Stimulated activated CD8-positive, alpha-beta memory T cell treated with anti-CD3 and anti-CD28 coated beads, Interleukin-4, amount 100 ng/mL, for 48 hours (primary cell): ENCODE measurements around the gene ALDH18A1.
A peak's percentile ranks its signal among the peaks of the same experiment; 100 is the strongest.

ENCODE experiments used
- DNase-seq: peaks from one replicate; pipeline ENCODE4 v3.0.0-alpha.2; 2020

The ALDH18A1 gene

GRCh38 chr10:95574649-95575365 is 81.7 kb downstream of the ALDH18A1 start:
- no peak for DNase-seq

GRCh38 chr10:95573964-95574604 is 82.4 kb downstream of the ALDH18A1 start:
- DNase-seq, result no peak

- no peak for DNase-seq
Measured at GRCh38 chr10:95573527-95573926, 83.0 kb downstream of the ALDH18A1 start.

- no peak for DNase-seq
Measured at GRCh38 chr10:95572131-95572820, 84.2 kb downstream of the ALDH18A1 start.

- no peak for DNase-seq
Measured at GRCh38 chr10:95571390-95571789, 85.1 kb downstream of the ALDH18A1 start.

GRCh38 chr10:95569368-95569767 is 87.1 kb downstream of the ALDH18A1 start:
- DNase-seq, result no peak

- DNase-seq, result no peak
Measured at GRCh38 chr10:95567903-95568630, 88.4 kb downstream of the ALDH18A1 start.

GRCh38 chr10:95566136-95566535 is 90.4 kb downstream of the ALDH18A1 start:
- DNase-seq, result no peak

GRCh38 chr10:95565336-95565735 is 91.2 kb downstream of the ALDH18A1 start:
- DNase-seq, result no peak

GRCh38 chr10:95564291-95564690 is 92.2 kb downstream of the ALDH18A1 start:
- no peak for DNase-seq

GRCh38 chr10:95562341-95562965 is 94.1 kb downstream of the ALDH18A1 start:
- no peak for DNase-seq

GRCh38 chr10:95561864-95562177 is 94.7 kb downstream of the ALDH18A1 start:
- no peak for DNase-seq

GRCh38 chr10:95561177-95561863 is 95.2 kb downstream of the ALDH18A1 start, which contains the start of gene SORBS1:
Gene SORBS1, minus strand, starts transcription at chr10:95561371. Its CDS starts 120,236 bp downstream, at chr10:95441135.
- DNase-seq, result peak; percentile 90

- DNase-seq, result peak; percentile 57
Measured at GRCh38 chr10:95560278-95561176, 96.0 kb downstream of the ALDH18A1 start.

- DNase-seq, result no peak
Measured at GRCh38 chr10:95559896-95560277, 96.6 kb downstream of the ALDH18A1 start.

- DNase-seq, result no peak
Measured at GRCh38 chr10:95559471-95559870, 97.0 kb downstream of the ALDH18A1 start.

GRCh38 chr10:95558593-95559320 is 97.8 kb downstream of the ALDH18A1 start:
- no peak for DNase-seq

- DNase-seq, result no peak
Measured at GRCh38 chr10:95556994-95557767, 99.3 kb downstream of the ALDH18A1 start.
